Lung (tissue), 12 donors: Measurements from ENCODE around the gene SCLT1. TPM values are rescaled to one million over a fixed set of nuclear protein-coding genes. Genes with fewer than 3 reads are reported as not detected.
"Not testable (repeated sequence)": the region's sequence is repeated elsewhere in the genome, so short reads cannot be mapped to it uniquely, and the experiment has no call there.

Experiments used
- ATAC-seq: fragments of 200-7000 bp; cut with Tn5 transposase; one replicate; pipeline ENCODE4 v1.9.1; 2020; ENCODE audit warnings: moderate number of reproducible peaks; ENCODE audit not compliant: insufficient read depth, low FRiP score
- DNase-seq, 3 donors: peaks; one replicate each; pipeline ENCODE4 v3.0.0-alpha.2; 2013 to 2017
- H3K27ac ChIP-seq, 2 donors: one replicate each; pipeline ENCODE4 v1.5.1; 2013; ENCODE audit warnings: mild to moderate bottlenecking in 2 of 2, moderate library complexity in 2 of 2, control low read depth in 1 of 2, inconsistent platforms in 1 of 2, low read depth in 1 of 2, low read length in 1 of 2
- H3K27me3 ChIP-seq, 3 donors: one replicate each; pipeline ENCODE4 v1.5.1; 2013; ENCODE audit warnings: low read length in 2 of 3; ENCODE audit not compliant: control insufficient read depth in 3 of 3, insufficient read depth in 3 of 3
- H3K36me3 ChIP-seq, 4 donors: one replicate each; pipeline ENCODE4 v1.5.1; 2013; ENCODE audit warnings: low read length in 4 of 4, mild to moderate bottlenecking in 1 of 4, moderate library complexity in 1 of 4; ENCODE audit not compliant: control insufficient read depth in 4 of 4, insufficient read depth in 4 of 4
- H3K4me1 ChIP-seq, 5 donors: one replicate each; pipeline ENCODE4 v1.5.1; 2013; ENCODE audit warnings: low read length in 5 of 5, mild to moderate bottlenecking in 2 of 5, moderate library complexity in 1 of 5; ENCODE audit not compliant: control insufficient read depth in 5 of 5, insufficient read depth in 5 of 5
- H3K4me3 ChIP-seq: one replicate; pipeline ENCODE4 v1.5.1; 2013; ENCODE audit warnings: mild to moderate bottlenecking, control low read depth, moderate library complexity
- H3K9ac ChIP-seq, 2 donors: one replicate each; pipeline ENCODE4 v1.5.1; 2013; ENCODE audit warnings: low read length in 2 of 2, control low read depth in 1 of 2; ENCODE audit not compliant: insufficient read depth in 1 of 2
- H3K9me3 ChIP-seq, 4 donors: one replicate each; pipeline ENCODE4 v1.5.1; 2013; ENCODE audit warnings: low read length in 3 of 4, mild to moderate bottlenecking in 1 of 4, moderate library complexity in 1 of 4; ENCODE audit not compliant: control insufficient read depth in 4 of 4, insufficient read depth in 3 of 4
- WGBS, 2 donors: extraction: QIAGEN DNeasy Blood & Tissue Kit; methylation state at CpG; one replicate each; pipeline ENCODE4 v1.1.7; 2013; 5-methylcytosine and 5-hydroxymethylcytosine counted together
- polyA plus RNA-seq, 2 donors: library from polyadenylated mRNA; stranded (reverse); fragments of 200-250 nt; gene quantifications; one replicate each; pipeline ENCODE4 v1.2.1, GENCODE V29; 2013
- total RNA-seq, 2 donors: library from RNA; depleted of rRNA in 1 of 2; stranded (reverse); fragments of >200 nt in 1 of 2; gene quantifications; one replicate each; pipeline ENCODE4 v1.2.1, GENCODE V29; 2014 to 2021
- TF ChIP-seq, protein P1 (sequence below): IDR thresholded peaks from 2 replicates; pipeline ENCODE4 v1.5.1; 2012; ENCODE audit warnings: mild to moderate bottlenecking; ENCODE audit errors: control extremely low read depth, extremely low read depth
- donor health status: control.
- donor health status: control.
- donor health status: Bipolar disorder and iron deficiency.
- donor health status: healthy.
- donor health status: DM: yes; HTN: yes; CAD: no.

SCLT1 gene
- total and polyA plus RNA-seq, 4 donors = 4.3 to 31.8 (median 9.7) TPM

DNA sequence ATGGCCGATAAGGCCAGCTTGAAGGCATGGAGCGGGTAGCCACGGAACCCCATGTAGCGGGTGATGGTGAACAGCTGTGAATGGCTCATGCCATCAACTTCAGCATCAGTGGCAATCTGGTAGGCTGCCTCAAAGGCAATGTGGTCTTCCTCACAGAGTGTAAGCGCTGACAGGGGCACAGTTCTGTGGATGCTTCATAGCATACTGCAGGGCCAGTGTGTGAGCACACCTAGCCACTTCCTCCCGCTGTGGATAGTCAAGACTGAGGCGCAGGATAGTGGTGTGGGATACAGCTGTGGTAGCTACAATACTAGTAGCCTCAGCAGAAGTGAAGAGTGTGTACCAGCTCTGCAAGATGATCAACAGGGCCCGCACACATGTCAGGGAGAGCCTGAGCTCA, 43.1 kb upstream of the SCLT1 start:
- no peak overlapping the region for H3K9ac ChIP-seq
- WGBS, 2 donors = 82 to 85% methylated on average over 8 of the region's 8 CpGs
- no peak overlapping the region for H3K27ac ChIP-seq
- H3K4me1 ChIP-seq = no peaks in the 10 kb centered on the region
- no peaks in the 10 kb centered on the region for H3K36me3 ChIP-seq
- TF ChIP-seq, protein P1, sequence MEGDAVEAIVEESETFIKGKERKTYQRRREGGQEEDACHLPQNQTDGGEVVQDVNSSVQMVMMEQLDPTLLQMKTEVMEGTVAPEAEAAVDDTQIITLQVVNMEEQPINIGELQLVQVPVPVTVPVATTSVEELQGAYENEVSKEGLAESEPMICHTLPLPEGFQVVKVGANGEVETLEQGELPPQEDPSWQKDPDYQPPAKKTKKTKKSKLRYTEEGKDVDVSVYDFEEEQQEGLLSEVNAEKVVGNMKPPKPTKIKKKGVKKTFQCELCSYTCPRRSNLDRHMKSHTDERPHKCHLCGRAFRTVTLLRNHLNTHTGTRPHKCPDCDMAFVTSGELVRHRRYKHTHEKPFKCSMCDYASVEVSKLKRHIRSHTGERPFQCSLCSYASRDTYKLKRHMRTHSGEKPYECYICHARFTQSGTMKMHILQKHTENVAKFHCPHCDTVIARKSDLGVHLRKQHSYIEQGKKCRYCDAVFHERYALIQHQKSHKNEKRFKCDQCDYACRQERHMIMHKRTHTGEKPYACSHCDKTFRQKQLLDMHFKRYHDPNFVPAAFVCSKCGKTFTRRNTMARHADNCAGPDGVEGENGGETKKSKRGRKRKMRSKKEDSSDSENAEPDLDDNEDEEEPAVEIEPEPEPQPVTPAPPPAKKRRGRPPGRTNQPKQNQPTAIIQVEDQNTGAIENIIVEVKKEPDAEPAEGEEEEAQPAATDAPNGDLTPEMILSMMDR = no peak
- H3K27me3 ChIP-seq = no peaks in the 10 kb centered on the region
- no peak for DNase-seq
- H3K4me3 ChIP-seq = no peak overlapping the region
- ATAC-seq = no peak
- H3K9me3 ChIP-seq = peaks cover 0 to 12% (median under 1%) of the 10 kb centered on the region in 4 donors

- TF ChIP-seq, protein P1 = no peak
- ATAC-seq = no peak
- Histone ChIP-seq H3K4me1 (no peaks in the 10 kb centered on the region), H3K4me3 (no peak overlapping the region), H3K9ac (no peak overlapping the region), H3K27me3 (no peaks in the 10 kb centered on the region), H3K36me3 (peaks cover 0 to 1% (median 0%) of the 10 kb centered on the region in 4 donors), H3K9me3 (peaks cover 0 to 11% (median 2%) of the 10 kb centered on the region in 4 donors), H3K27ac (no peak overlapping the region)
- WGBS, 2 donors = 89 to 93% methylated on average over 2 of the region's 2 CpGs
- DNase-seq = no peak
Observed at GRCh38 chr4:129131343-129131742, 38.0 kb upstream of the SCLT1 start.

DNA sequence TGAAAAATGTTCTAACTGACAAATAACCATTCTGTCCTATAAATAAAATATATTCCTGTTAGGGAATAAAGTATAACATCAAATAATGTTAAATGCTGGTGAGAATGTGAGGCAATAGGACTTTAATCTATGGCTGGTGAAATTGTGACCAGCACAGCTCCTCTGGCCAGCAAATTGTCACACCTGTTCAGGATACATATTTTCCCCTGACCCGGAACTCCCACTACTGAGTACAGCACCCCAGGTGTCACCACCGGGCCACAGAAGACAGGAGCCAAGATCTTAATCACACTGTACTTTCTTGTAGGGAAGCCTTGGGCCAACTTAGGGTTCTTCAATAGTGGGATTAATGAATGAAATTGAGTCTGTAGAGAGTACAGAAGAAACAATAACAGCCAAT, 35.8 kb upstream of the SCLT1 start:
- TF ChIP-seq, protein P1 = no peak
- H3K9me3 ChIP-seq = peaks cover 0 to 11% (median 2%) of the 10 kb centered on the region in 4 donors
- H3K36me3 ChIP-seq = peaks cover 0 to 1% (median 0%) of the 10 kb centered on the region in 4 donors
- no peak overlapping the region for H3K27ac ChIP-seq
- DNase-seq (no peak), ATAC-seq (no peak)
- no peak overlapping the region for H3K4me3 ChIP-seq
- H3K27me3 ChIP-seq = no peaks in the 10 kb centered on the region
- WGBS, 2 donors = 87 to 88% methylated on average over 2 of the region's 2 CpGs
- H3K9ac ChIP-seq = no peak overlapping the region
- no peaks in the 10 kb centered on the region for H3K4me1 ChIP-seq

DNA sequence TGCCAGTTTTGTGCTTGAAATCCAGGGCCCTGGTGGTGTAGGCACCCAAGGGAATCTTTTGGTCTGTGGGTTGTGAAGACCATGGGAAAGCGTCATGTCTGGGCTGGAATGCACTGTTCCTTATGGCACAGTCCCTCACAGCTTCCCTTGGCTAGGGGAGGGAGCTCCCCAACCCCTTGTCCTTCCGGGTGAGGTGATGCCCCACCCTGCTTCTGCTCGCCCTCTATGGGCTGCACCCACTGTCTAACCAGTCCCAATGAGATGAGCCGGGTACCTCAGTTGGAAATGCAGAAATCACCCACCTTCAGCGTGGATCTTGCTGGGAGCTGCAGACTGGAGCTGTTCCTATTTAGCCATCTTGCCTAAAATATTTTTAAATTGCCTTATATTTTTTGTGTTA, 33.3 kb upstream of the SCLT1 start:
- not testable (repeated sequence) for H3K9me3 ChIP-seq, ATAC-seq
- WGBS, 2 donors = 95 to 96% methylated on average over 5 of the region's 5 CpGs

More for the DNA sequence above, 33.3 kb upstream of the SCLT1 start:
- not testable (repeated sequence) for H3K27me3 ChIP-seq, H3K27ac ChIP-seq, H3K9ac ChIP-seq, H3K4me1 ChIP-seq, H3K36me3 ChIP-seq, DNase-seq, H3K4me3 ChIP-seq
